Colonic mucosa (tissue), 4 donors: ENCODE data around the gene THADA. TPM values are rescaled to one million over a fixed set of nuclear protein-coding genes. Genes with fewer than 3 reads are reported as not detected.
A peak's percentile ranks its signal among the peaks of the same experiment; 100 is the strongest.

Source experiments
- DNase-seq: peaks from one replicate; pipeline ENCODE4 v3.0.0-alpha.2; 2020
- H3K27ac ChIP-seq: fragments of 200-600 bp; one replicate; pipeline ENCODE4 v1.8.0; 2021
- H3K27me3 ChIP-seq: fragments of 200-600 bp; one replicate; pipeline ENCODE4 v1.8.0; 2021
- H3K36me3 ChIP-seq: fragments of 200-600 bp; one replicate; pipeline ENCODE4 v1.8.0; 2021
- H3K4me1 ChIP-seq: fragments of 200-600 bp; one replicate; pipeline ENCODE4 v1.8.0; 2021; ENCODE audit warnings: mild to moderate bottlenecking
- H3K4me3 ChIP-seq: fragments of 200-600 bp; one replicate; pipeline ENCODE4 v1.8.0; 2021
- H3K9ac ChIP-seq, 2 donors: one replicate each; pipeline ENCODE4 v1.7.0; 2013; ENCODE audit warnings: control low read depth in 2 of 2, low read depth in 2 of 2, low read length in 2 of 2
- H3K9me3 ChIP-seq: fragments of 200-600 bp; one replicate; pipeline ENCODE4 v1.8.0; 2021
- intact Hi-C: fragments of 100-400 bp; cut with DNase I; formaldehyde crosslinking; loops from one replicate; pipeline ENCODE4 v1.14.1; 2022
- total RNA-seq, 2 donors: library from RNA; stranded (reverse); fragmentation: NEBNext Ultra II Directional in 1 of 2; extraction: Animal tissue kit (Norgen Biotek cat#: 25700) in 1 of 2; gene quantifications; one replicate each; pipeline ENCODE4 v1.2.1, GENCODE V29; 2021
- TF ChIP-seq, protein P1 (sequence below): fragments of 200-600 bp; IDR thresholded peaks from one replicate; pipeline ENCODE4 v1.8.0; 2022; ENCODE audit warnings: antibody characterized with exemption, mild to moderate bottlenecking
- donor health status: healthy.
- donor health status: DM: no; HTN: no; CAD: no.
- donor health status: DM: no; HTN: no; CAD: no.

The THADA gene
- total RNA-seq, 2 donors from 2014 or later, result 14.6 to 31.4 TPM

DNA sequence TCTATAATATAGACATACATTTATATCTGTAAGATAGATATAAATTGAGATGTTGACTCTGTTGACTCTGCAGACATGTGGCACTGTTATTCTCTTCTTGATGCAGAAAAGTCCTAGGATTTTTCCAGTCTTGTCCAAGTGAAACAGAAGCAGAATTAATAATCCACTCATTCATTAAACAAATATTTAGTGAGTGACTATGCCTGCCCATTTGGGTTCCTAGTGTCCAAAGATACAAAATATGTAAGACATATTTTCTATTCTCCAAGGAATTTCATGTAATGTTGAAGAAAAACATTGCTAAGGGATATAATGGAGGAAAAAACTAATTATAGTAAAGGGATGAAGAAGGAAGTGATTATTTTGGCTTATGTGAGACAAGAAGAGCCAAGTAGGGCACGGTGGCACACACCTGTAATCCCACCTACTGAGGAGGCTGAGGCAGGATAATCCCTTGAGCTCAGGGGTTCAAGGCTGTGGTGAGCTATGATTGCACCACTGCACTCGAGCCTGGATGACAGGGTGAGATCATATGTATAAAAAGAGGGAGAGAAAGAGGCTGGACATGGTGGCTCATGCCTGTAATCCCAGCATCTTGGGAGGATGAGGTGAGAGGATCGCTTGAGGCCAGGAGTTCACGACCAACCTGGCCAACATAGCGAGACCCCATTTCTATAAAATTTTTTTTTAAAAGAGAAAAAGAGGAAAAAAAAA, 21.3 kb upstream of the THADA start:
- Histone ChIP-seq H3K9ac (no peak overlapping the region), H3K27ac (no peak overlapping the region), H3K27me3 (no peaks in the 10 kb centered on the region), H3K9me3 (no peaks in the 10 kb centered on the region), H3K4me3 (no peak overlapping the region), H3K4me1 (no peaks in the 10 kb centered on the region), H3K36me3 (no peaks in the 10 kb centered on the region)
- TF ChIP-seq, protein P1, sequence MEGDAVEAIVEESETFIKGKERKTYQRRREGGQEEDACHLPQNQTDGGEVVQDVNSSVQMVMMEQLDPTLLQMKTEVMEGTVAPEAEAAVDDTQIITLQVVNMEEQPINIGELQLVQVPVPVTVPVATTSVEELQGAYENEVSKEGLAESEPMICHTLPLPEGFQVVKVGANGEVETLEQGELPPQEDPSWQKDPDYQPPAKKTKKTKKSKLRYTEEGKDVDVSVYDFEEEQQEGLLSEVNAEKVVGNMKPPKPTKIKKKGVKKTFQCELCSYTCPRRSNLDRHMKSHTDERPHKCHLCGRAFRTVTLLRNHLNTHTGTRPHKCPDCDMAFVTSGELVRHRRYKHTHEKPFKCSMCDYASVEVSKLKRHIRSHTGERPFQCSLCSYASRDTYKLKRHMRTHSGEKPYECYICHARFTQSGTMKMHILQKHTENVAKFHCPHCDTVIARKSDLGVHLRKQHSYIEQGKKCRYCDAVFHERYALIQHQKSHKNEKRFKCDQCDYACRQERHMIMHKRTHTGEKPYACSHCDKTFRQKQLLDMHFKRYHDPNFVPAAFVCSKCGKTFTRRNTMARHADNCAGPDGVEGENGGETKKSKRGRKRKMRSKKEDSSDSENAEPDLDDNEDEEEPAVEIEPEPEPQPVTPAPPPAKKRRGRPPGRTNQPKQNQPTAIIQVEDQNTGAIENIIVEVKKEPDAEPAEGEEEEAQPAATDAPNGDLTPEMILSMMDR, result no peak
- intact Hi-C loops, result loop anchor here (10.0 kb wide), 1 partner anchor 278 kb away; no protein-coding TSS in a partner anchor
- no peak for DNase-seq

DNA sequence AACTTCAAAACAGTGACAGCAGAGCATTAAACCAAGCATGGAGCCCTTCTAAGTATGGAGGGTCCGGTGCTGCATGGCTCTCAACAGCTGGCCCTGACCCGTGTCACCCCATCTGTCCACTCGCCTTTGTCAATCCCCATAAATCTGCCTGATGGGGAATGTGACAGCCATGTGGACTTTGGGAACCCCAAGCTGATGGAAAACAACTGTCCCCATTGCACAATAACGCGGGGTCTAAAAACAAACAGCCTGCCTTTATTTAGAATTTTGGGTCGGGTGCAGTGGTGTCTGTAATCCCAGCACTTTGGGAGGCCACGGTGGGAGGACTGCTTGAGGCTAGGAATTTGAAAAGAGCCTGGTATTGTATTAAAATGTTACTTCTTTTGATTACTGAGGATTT, 17.1 kb upstream of the THADA start:
- H3K36me3 ChIP-seq, result no peaks in the 10 kb centered on the region
- no peaks in the 10 kb centered on the region for H3K9me3 ChIP-seq
- no peaks in the 10 kb centered on the region for H3K27me3 ChIP-seq
- intact Hi-C loops, result loop anchor here (10.0 kb wide), 1 partner anchor 282 kb away; no protein-coding TSS in a partner anchor
- H3K4me1 ChIP-seq, result no peaks in the 10 kb centered on the region
- no peak overlapping the region for H3K27ac ChIP-seq
- no peak overlapping the region for H3K4me3 ChIP-seq
- no peak overlapping the region for H3K9ac ChIP-seq
- TF ChIP-seq, protein P1, result no peak
- DNase-seq, result no peak

DNA sequence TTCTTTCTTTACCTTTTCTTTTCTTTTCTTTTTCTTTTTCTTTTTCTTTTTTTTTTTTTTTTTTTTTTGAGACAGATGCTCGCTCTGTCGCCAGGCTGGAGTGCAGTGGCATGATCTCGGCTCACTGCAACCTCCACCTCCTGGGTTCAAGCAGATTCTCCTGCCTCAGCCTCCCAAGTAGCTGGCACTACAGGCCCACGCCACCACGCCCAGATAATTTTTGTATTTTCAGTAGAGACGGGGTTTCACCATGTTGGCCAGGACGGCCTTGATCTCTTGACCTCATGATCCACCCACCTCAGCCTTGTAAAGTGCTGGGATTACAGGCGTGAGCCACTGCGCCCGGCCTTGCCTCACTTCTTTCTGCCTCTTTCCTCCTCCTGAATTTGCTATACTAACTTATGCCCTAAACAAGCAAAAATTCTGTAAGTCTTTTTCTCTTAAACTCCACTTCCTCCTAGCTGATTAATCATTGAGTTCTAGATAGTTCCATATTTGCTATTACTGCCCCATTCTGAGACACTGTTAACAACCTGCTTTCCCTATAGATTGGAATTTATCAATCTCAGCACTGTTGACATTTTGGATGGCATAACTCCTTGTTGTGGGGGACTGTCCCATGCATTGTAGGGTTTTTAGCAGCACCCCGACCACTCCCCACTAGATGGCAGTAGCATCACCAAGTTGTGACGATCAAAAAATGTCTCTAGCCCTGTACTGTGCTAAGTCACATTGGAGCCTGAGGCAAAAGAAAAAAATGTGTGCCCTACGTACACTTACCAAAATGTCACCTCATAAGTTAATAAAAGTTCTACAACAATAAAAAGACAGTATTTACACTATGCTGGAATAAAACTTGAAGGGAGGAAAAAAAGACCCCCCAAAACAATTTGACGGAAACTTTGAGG, 16.4 kb upstream of the THADA start:
- peak; percentile 77 for DNase-seq

DNA sequence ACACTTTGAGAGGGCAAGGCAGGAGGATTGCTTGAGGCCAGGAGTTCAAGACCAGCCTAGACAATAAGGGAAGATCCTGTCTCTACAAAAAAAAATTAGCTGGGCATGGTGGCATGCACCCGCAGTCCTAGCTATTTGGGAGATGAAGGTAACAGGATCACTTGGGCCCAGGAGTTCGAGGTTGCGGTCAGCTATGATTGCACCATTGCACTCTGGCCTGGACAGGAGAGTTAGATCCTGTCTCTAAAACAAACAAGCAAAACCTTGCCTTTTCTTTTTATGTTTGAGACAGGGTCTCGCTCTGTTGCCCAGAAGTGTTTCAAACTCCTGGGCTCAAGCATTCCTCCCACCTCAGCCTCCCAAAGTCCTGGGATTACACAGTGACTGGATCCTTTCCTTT, 14.5 kb upstream of the THADA start:
- no peaks in the 10 kb centered on the region for H3K36me3 ChIP-seq
- H3K27me3 ChIP-seq, result no peaks in the 10 kb centered on the region
- H3K4me1 ChIP-seq, result no peaks in the 10 kb centered on the region
- DNase-seq, result no peak
- no peak overlapping the region for H3K9ac ChIP-seq
- no peaks in the 10 kb centered on the region for H3K9me3 ChIP-seq
- H3K27ac ChIP-seq, result no peak overlapping the region
- TF ChIP-seq, protein P1, result no peak
- H3K4me3 ChIP-seq, result no peak overlapping the region
- intact Hi-C loops, result loop anchor here (10.0 kb wide), 1 partner anchor 284 kb away; no protein-coding TSS in a partner anchor

More for the DNA sequence above, 16.4 kb upstream of the THADA start:
- no peak overlapping the region for H3K9ac ChIP-seq
- intact Hi-C loops, result loop anchor here (10.0 kb wide), 1 partner anchor 283 kb away; no protein-coding TSS in a partner anchor
- no peak overlapping the region for H3K27ac ChIP-seq
- H3K4me3 ChIP-seq, result no peak overlapping the region
- H3K4me1 ChIP-seq, result no peaks in the 10 kb centered on the region
- H3K9me3 ChIP-seq, result no peaks in the 10 kb centered on the region
- H3K36me3 ChIP-seq, result no peaks in the 10 kb centered on the region
- TF ChIP-seq, protein P1, result peak; percentile 75
- H3K27me3 ChIP-seq, result no peaks in the 10 kb centered on the region

DNA sequence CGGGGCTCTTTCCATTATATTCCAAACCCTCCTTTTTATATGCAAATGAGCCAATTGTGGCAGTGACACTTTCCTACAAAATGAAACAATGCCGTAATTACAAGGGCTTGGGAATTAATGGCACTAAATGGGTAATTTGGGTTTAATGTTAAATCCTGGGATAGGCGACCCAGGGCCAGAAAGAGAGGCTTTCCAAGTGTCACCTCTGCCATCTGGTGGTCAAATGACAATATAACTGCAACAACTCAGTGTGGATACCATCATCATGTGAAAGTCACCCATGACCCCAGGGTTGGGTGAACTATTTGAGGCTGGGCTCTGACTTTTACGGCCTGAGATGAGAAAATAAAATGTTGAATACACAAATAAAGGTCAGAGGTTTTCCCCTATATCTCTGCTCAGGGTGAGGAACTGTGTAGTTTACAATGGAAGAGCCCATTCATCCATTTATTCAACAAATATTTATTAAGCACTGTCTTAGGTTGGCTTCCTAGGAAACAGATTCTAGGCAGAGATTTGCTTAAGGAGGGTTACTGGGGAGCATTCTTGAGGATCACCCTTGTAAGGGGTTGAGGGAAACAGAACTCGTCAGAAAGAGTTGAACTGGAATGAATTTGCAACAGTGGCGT, 13.6 kb upstream of the THADA start:
- Histone ChIP-seq H3K9me3 (no peaks in the 10 kb centered on the region), H3K9ac (no peak overlapping the region), H3K36me3 (no peaks in the 10 kb centered on the region), H3K27me3 (no peaks in the 10 kb centered on the region), H3K4me3 (no peak overlapping the region), H3K27ac (no peak overlapping the region), H3K4me1 (no peaks in the 10 kb centered on the region)
- intact Hi-C loops, result no loop called here
- DNase-seq, result peak; percentile 56
- TF ChIP-seq, protein P1, result peak; percentile 72
